ENCODE results near the gene CCT5. TPM values are rescaled to one million over a fixed set of nuclear protein-coding genes. Genes with fewer than 3 reads are reported as not detected.

Gene CCT5
- total RNA-seq, 6 experiments from 2014 or later, result 274 to 362 (median 330) TPM

GRCh38 chr5:10220248-10220647, 29.8 kb upstream of the CCT5 start:
- TF ChIP-seq CTCF (IDR thresholded peaks at IDR 0.05), result no peak; the same call in 1 of the 2 replicates
- no peak overlapping the region for H3K4me3 Mint-ChIP-seq
- H3K27ac Mint-ChIP-seq, result no peak overlapping the region

GRCh38 chr5:10222326-10222725, 27.8 kb upstream of the CCT5 start:
- H3K4me3 Mint-ChIP-seq, result no peak overlapping the region

More at GRCh38 chr5:10220248-10220647, 29.8 kb upstream of the CCT5 start:
- no peak for DNase-seq
- Mint-ChIP-seq H3K27me3 (ENCODE audit: insufficient read depth) (no peaks in the 10 kb centered on the region; the same call in 1 of the 2 replicates), H3K36me3 (ENCODE audit: low read depth) (peaks cover 31% of the 10 kb centered on the region), H3K4me1 (ENCODE audit: low read depth) (peaks cover 10% of the 10 kb centered on the region), H3K9me3 (no peaks in the 10 kb centered on the region)

GRCh38 chr5:10227379-10227778, 22.7 kb upstream of the CCT5 start:
- H3K4me3 Mint-ChIP-seq, result peak overlapping the region; percentile 60
- TF ChIP-seq CTCF (IDR thresholded peaks at IDR 0.05), result no peak
- DNase-seq, result peak; percentile 56
- no peaks in the 10 kb centered on the region for H3K27me3 Mint-ChIP-seq (ENCODE audit: insufficient read depth)
- H3K9me3 Mint-ChIP-seq, result no peaks in the 10 kb centered on the region; the same call in 1 of the 2 replicates
- H3K27ac Mint-ChIP-seq, result peak overlapping the region; percentile 89
- peaks cover 45% of the 10 kb centered on the region for H3K36me3 Mint-ChIP-seq (ENCODE audit: low read depth)
- H3K4me1 Mint-ChIP-seq (ENCODE audit: low read depth), result peaks cover 75% of the 10 kb centered on the region

More at GRCh38 chr5:10222326-10222725, 27.8 kb upstream of the CCT5 start:
- Mint-ChIP-seq H3K27ac (no peak overlapping the region), H3K27me3 (ENCODE audit: insufficient read depth) (no peaks in the 10 kb centered on the region), H3K9me3 (no peaks in the 10 kb centered on the region; the same call in 1 of the 2 replicates), H3K36me3 (ENCODE audit: low read depth) (peaks cover 43% of the 10 kb centered on the region), H3K4me1 (ENCODE audit: low read depth) (peaks cover 29% of the 10 kb centered on the region)
- DNase-seq, result no peak
- no peak for TF ChIP-seq CTCF (IDR thresholded peaks at IDR 0.05)

GRCh38 chr5:10228288-10228687, 21.8 kb upstream of the CCT5 start:
- Mint-ChIP-seq H3K27me3 (ENCODE audit: insufficient read depth) (no peaks in the 10 kb centered on the region), H3K36me3 (ENCODE audit: low read depth) (peaks cover 41% of the 10 kb centered on the region), H3K4me1 (ENCODE audit: low read depth) (peaks cover 78% of the 10 kb centered on the region), H3K27ac (peak overlapping the region; percentile 89), H3K4me3 (no peak overlapping the region), H3K9me3 (no peaks in the 10 kb centered on the region; the same call in 1 of the 2 replicates)
- no peak for DNase-seq
- no peak for TF ChIP-seq CTCF (IDR thresholded peaks at IDR 0.05)

GRCh38 chr5:10229306-10230048, 20.6 kb upstream of the CCT5 start:
- Mint-ChIP-seq H3K27ac (peak overlapping the region; percentile 89), H3K4me3 (peak overlapping the region; percentile 47), H3K9me3 (no peaks in the 10 kb centered on the region; the same call in 1 of the 2 replicates), H3K36me3 (ENCODE audit: low read depth) (peaks cover 29% of the 10 kb centered on the region), H3K4me1 (ENCODE audit: low read depth) (peaks cover 86% of the 10 kb centered on the region), H3K27me3 (ENCODE audit: insufficient read depth) (peaks cover 2% of the 10 kb centered on the region; the same call in 1 of the 2 replicates)
- DNase-seq, result peak; percentile 78
- TF ChIP-seq CTCF (IDR thresholded peaks at IDR 0.05), result peak; percentile 62

All from HFFc6 (cell line).